Measurements from ENCODE around the gene LRRC26. TPM values are rescaled to one million over a fixed set of nuclear protein-coding genes. Genes with fewer than 3 reads are reported as not detected.

Gene LRRC26
- total and polyA plus RNA-seq, 2 of the 13 experiments (the other 11 are each of a cell fraction or from before 2014, with no cell fraction given): not detected

- no peak for TF ChIP-seq ZNF83 (CRISPR knock-in tag; IDR thresholded peaks at IDR 0.05; ENCODE audit: borderline replicate concordance)
- TF ChIP-seq ZNF543 (CRISPR knock-in tag; IDR thresholded peaks at IDR 0.05): no peak
- TF ChIP-seq, protein P1, sequence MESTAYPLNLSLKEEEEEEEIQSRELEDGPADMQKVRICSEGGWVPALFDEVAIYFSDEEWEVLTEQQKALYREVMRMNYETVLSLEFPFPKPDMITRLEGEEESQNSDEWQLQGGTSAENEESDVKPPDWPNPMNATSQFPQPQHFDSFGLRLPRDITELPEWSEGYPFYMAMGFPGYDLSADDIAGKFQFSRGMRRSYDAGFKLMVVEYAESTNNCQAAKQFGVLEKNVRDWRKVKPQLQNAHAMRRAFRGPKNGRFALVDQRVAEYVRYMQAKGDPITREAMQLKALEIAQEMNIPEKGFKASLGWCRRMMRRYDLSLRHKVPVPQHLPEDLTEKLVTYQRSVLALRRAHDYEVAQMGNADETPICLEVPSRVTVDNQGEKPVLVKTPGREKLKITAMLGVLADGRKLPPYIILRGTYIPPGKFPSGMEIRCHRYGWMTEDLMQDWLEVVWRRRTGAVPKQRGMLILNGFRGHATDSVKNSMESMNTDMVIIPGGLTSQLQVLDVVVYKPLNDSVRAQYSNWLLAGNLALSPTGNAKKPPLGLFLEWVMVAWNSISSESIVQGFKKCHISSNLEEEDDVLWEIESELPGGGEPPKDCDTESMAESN (CRISPR knock-in tag; conservative IDR thresholded peaks at IDR 0.05): peak; percentile 72; the same call in 1 of the 2 replicates
- TF ChIP-seq MYPOP (CRISPR knock-in tag; IDR thresholded peaks at IDR 0.05): peak; percentile 62
- TF ChIP-seq MNT (IDR thresholded peaks at IDR 0.05): peak; percentile 68
- TF ChIP-seq ZNF598 (CRISPR knock-in tag; IDR thresholded peaks at IDR 0.05; ENCODE audit: borderline replicate concordance): 0 out of 2 replicates have a peak, but pooled peaks have one; percentile 63
- TF ChIP-seq KDM2A (CRISPR knock-in tag; IDR thresholded peaks at IDR 0.05; ENCODE audit: borderline replicate concordance, low read depth): peak; percentile 91
- no peak; the same call in 1 of the 2 replicates for TF ChIP-seq DPF2 (CRISPR knock-in tag; IDR thresholded peaks at IDR 0.05; ENCODE audit: borderline replicate concordance, low read depth)
- peak; percentile 82 for TF ChIP-seq ZNF143 (CRISPR knock-in tag; IDR thresholded peaks at IDR 0.05)
- no peak for TF ChIP-seq ZNF382 (CRISPR knock-in tag; IDR thresholded peaks at IDR 0.05; ENCODE audit: borderline replicate concordance)
- no peak for TF ChIP-seq SMARCC2 (IDR thresholded peaks at IDR 0.05)
- TF ChIP-seq EZH2 (conservative IDR thresholded peaks at IDR 0.05; ENCODE audit: low read depth, low read length): no peak
- TF ChIP-seq SNRNP70 (IDR thresholded peaks at IDR 0.05; ENCODE audit: low read depth, low read length): no peak
- TF ChIP-seq, protein P2, sequence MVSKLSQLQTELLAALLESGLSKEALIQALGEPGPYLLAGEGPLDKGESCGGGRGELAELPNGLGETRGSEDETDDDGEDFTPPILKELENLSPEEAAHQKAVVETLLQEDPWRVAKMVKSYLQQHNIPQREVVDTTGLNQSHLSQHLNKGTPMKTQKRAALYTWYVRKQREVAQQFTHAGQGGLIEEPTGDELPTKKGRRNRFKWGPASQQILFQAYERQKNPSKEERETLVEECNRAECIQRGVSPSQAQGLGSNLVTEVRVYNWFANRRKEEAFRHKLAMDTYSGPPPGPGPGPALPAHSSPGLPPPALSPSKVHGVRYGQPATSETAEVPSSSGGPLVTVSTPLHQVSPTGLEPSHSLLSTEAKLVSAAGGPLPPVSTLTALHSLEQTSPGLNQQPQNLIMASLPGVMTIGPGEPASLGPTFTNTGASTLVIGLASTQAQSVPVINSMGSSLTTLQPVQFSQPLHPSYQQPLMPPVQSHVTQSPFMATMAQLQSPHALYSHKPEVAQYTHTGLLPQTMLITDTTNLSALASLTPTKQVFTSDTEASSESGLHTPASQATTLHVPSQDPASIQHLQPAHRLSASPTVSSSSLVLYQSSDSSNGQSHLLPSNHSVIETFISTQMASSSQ (IDR thresholded peaks at IDR 0.05; ENCODE audit: low read depth): no peak
- TF ChIP-seq, protein P2 (CRISPR knock-in tag; IDR thresholded peaks at IDR 0.05; ENCODE audit: borderline replicate concordance): peak; percentile 61
- TF ChIP-seq RARA (CRISPR knock-in tag; IDR thresholded peaks at IDR 0.05): peak; percentile 83
- TF ChIP-seq KAT2B (IDR thresholded peaks at IDR 0.05; ENCODE audit: borderline replicate concordance, low read depth, low read length): no peak
- TF ChIP-seq ZBTB34 (CRISPR knock-in tag; IDR thresholded peaks at IDR 0.05): peak; percentile 70; the same call in 1 of the 2 replicates
Observed at GRCh38 chr9:137200311-137201204, 30.7 kb upstream of the LRRC26 start, which contains the start of gene TPRN (continued).

Data from HepG2 (cell line).